HTERT RPE-1 (cell line): ENCODE results near the gene CD58.

Experiments
- in situ Hi-C: fragments of 300-500 bp; cut with MboI; formaldehyde crosslinking; loops from 4 replicates; pipeline ENCODE4 v1.14.3; 2020; ENCODE audit warnings: low sequenced_read_pairs

Gene CD58

DNA sequence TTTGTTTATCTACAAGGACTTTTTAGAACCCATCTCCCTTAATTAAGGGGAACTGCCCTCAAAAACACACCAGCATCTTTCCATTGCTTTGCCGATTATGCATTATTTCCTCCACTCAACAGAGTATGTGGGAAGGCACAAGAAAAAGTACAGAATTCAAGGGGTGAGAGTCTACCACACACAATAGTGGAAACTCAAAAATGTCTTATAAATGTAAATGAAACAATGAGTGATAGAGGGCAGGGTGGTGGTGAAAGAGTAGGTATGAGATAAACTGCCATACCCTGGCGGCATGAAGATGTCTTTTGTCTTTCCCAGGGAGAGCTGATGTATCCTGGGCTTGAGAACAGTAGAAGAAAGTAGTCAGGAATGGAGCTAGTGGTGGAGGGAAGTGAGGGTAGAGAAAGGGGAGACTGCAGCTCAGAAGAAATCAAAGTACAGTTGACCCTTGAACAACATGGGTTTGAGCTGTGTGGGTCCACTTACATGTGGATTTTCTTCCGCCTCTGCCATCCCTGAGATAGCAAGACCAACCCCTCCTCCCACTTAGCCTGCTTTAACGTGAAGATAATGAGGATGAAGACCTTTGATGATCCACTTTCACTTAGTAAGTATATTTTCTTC, 24.4 kb downstream of the CD58 start:
- in situ Hi-C loops, result no loop called here

DNA sequence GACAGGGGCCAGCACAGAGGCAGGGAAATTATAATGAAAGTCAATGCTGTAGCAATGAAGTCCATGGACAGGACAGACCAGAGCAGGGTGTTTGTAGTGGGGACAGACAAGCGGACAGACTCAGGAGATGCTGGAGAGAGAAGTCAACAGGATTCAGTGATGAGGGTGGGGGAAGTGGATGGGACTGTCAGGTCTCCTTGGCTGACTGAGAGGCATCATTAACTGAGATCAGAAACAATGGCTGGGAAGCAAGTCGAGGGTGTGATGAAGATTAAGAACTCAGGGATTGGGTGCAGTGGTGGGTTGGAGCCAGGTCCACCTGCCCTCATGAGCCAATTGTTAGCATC, 25.5 kb downstream of the CD58 start:
- in situ Hi-C loops, result no loop called here

DNA sequence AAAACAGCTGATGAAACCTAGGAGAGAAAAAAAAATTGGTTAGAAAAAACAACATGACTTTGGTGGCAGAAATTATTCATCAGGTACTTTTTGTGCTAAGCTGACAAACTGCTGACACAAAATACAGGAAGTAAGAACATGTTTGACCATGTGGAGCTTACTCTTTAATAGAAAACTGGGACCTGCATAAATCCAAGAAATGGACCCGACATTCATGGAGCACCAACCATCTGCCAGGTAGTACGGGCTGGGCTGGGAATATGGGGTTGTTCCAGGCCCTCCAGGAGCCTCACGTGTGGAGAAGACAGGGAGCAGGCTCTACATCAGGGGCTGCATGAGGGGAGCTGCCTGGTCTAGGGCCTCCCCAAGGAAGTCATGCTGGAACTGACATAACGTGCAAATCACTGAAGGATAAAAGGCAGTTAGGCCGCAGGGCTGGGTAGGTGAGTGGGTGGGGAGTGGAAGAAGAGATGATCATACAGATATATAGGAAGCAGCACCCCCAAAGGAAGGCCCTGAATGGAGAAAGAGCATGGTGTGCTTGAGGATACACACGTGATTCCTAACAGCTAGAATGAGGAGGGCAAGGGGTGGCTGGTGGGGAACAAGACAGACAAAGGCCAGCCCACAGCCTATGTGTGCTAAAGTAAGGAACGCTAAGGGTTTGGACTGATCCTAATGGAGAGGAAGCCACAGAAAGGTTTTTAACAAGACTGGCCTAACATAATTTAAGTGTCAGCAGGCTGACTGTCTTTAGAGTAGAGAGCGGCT, 26.1 kb downstream of the CD58 start:
- in situ Hi-C loops, result no loop called here

DNA sequence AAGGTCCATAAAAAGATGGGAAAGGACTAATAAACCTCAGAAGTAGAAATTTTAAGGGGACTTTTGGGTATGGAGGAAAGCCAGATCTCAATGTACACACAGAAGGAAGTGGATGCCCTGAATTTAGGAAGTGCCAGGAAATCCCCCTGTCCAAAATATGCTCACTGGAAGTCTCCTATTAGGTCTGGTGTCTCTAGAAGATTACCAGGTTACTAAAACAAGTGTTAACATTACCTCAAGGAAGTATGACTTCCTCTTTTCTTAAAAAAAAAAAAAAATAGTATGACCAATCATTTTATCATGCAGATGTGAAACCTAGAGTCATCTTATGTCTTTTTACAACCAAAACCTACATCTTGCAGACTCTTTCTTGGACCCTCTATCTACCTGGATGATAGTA, 30.7 kb downstream of the CD58 start:
- in situ Hi-C loops, result no loop called here

DNA sequence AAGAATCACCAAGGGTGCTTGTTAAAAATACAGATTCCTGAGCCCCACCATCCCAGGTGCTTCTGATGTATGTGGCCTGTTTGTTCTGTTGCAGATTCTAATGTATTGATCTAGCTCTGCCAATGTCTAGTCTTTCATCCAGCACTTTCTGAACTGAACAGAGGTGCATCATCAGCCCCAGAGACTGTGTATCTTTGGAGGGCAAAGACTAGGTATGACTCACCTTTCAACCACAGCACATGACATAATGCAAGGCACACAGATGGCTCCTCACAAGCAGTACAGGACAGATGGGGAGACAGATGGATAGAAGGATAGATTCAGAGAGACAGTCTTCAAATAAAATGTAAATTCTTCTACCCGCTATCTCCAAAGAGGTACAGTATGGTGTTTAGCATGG, 32.3 kb downstream of the CD58 start:
- in situ Hi-C loops, result no loop called here

DNA sequence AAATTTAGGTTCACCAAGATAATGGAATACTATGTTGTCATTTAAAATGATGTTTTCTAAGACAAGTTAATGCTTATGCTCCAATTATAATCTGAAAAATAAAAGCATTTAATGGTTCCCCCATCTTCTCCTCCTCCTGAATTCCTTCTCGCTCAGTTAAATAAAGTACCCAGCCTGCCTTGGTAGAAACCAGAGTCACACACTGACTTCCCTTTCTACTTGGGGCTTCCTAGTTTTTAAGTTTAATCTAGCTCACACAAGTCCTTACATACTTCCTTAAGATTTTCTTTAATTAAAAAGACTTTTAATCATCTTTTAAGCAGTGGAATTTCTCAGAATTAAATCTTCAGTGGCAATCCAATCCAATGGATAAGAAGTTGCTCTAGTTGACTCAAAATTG, 32.9 kb downstream of the CD58 start:
- in situ Hi-C loops, result no loop called here

DNA sequence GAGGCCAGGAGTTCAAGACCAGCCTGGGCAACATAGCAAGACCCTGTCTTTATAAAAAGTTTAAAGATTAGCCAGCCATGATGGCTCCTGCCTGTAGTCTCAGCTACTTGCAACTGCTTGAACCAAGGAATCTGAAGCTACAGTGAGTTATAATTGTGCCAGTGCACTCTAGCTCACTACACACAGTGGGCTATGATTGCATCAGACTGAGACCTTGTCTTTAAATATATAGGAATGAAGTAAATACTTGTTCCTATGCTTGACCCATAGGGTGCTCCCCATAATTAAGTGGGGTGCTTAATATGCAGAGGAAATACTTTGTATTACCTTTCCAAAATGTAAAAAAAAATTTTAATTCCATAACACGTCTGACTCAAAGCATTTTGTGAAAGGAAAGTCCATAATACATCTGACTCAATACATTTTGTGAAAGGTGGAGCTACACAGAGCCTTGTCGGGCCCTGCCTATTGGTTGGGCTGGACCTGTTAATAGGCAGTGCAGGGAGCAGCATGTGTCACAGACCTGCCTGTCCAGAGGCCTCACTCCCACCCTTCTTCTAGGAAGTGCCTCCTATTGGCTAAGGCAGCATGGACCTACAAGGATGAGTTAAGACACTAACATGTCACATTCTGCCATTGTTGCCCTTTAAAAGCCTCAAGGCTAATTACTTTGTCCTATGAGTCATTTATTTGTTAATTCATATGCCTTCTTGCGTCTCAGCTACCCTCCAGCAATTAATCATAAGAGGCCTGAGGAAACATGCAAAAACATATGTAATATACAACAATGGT, 33.6 kb downstream of the CD58 start:
- in situ Hi-C loops, result no loop called here

DNA sequence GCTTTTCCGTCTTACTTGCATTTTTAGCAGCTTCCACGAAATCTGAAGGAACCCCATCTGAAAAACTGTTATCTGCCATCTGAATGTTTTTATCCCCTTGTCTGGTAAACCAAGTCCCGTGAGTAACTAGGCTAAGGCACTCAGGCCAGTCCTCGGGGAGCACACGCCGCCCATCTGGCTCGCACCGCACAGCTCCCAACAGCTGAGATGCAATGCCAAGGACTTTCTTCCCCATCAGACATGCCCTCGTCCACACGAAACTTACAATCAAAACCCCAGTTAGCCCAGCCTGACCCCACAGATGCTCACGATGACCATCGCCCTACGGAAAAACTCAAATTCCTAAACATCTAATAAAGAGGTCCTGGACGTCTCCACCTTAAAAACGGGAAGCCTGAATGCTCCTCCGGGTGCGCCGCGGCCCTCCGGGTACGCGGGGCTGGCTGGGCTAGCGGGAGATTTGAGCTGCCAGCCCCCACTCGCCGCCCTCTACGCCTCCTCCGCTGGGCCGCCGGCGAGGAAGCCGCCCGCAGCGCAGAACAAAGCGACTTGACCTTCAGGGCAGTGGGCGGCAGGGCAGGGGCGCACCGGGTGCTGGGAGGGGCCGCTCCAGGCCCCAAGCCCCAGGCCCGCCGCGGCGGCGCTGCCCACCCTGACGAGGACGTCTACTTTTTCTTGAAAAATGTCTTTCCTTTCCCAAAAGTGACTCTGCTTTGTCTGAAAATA, 36.6 kb downstream of the CD58 start:
- in situ Hi-C loops, result no loop called here

DNA sequence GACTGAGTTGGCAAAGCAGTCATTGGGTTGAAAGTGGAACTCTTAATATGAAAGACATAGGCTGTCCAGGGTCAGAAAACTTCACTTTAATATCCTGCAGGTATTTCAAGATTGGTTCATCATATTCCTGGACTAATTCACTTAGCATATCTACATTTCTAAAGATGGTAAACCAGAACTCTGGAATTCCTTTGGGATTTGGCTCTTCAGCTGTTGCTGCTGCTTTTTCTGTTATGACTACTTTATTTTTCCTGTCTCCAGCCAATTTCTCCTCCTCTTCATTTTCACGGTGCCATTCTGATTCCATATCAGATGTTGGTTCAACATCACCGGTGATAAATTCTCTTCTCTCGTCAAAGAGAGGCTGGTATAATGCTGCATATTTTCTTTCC, 37.4 kb downstream of the CD58 start:
- in situ Hi-C loops, result no loop called here

DNA sequence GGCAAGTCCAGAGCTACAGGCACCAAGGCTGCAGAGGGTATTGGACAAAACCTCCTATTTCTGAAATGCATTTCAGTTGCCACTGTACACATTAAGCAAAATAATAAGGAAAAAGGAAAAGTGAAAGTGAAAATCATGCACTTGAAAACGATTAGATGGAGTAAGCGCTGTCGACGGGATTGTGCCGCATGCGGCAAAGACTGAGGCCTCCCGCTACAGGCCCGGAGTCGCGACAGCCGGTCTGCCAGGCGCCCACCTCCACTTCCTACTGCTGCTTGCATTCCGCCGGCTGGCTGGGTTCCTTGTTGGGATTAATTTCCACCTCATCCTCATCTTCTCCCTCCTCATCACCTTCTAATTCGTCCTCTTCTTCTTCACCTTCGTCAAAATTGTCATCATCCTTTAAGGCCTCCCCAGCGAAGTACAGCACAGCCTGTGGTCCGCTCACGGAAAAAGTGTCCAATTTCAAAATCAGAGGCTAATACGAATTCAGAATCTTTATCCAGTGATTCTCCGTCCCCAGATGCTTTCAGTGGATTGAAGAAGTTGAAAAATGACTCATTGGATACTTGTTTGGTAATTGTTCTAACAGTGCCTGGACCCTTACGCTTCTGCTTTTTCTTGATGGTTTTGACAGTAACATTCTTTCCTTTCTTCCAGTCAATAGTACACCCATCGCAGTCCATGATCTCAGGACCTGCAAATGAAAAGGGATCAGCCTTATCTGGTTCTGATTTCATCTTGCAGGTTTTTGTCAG, 38.0 kb downstream of the CD58 start:
- in situ Hi-C loops, result no loop called here

DNA sequence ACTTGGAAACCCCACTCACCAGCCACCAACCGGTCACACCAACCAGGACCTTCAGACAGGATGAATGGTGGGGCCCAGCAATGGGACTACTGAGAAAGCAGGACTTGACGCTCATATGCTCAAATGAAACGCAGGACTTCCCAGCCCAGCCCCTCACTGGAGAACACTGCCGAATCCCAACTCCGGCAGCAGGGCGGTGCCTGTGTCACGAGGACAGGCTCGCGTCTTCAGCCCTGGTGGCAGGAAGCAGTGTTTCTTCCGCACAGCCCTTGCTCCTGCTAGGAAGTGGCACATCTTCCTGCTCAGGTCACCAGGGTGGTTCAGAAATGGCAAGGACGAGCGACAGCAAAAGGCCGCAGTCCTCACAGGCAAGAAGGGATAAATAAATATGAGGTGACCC, 38.9 kb downstream of the CD58 start:
- in situ Hi-C loops, result no loop called here

DNA sequence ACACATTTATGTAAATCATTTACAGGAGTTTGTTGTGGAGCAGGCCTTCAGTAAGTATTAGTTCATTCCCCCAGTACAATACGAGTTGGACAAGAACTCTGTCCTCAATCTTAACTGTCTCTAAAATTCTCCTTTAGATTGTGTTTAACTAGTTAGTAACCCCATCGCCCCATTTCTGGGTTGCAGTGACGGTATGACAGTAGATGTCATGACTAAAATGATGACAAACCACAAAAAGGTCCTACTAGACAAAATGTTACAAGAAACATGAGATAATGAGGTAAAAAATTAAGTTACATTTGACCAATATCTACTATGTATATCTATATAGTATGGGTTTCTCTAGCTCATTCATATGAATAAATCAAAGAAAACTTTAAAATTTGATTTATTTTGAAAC, 41.1 kb downstream of the CD58 start:
- in situ Hi-C loops, result no loop called here

DNA sequence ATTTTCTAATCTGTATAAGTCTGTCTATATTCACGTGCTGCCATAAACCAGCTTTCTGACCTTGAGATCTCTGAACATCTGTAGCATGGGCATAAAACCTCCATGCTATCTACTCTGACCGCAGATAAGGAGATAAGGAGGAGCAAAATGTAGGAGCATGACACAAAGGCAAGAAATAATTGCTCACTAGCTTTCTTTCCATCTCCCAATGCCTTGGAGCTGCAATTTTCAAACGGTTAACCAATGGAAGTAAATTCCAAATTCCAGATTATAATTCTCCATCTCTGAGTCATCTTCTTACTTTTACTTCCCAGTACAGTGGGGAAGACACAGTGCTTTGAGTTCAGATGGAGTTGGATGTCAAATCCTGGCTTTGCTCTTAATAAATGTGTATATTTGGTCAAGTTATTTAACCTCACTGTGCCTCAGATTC, 41.6 kb downstream of the CD58 start:
- in situ Hi-C loops, result no loop called here

DNA sequence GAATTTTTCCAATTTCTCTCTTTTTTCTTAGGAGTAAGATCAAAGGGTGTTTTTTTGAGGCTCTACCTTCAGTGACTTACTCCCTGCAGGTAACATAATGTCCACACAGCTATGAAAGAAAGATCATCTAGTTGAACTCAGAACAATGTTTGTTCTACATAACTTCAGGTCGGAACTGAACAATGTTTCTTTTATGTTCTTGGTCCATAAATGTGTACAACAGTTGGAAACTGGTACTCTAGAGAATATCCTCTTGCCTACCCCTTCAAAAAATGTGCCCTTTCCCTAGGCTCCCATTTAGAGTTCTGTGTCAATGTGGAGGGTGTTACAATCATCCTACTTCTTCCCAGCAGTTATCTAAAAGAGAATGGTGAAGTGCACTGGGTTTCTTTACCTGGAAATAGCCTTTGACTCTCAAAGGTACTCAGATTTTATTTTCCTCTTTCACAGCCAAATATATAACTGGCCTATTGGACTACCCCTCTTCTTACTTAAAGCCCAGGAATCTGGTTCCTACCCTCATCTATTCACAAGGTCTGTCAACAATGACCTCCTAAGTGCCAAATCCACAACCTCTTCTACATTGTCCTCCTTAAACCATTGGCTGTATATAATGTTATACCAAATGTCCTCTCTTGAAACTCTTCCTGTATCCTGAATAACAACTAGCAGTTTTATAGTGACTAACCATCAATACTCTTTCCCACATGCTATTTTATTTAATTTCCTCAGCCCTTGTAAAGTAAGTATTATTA, 42.3 kb downstream of the CD58 start:
- in situ Hi-C loops, result no loop called here

DNA sequence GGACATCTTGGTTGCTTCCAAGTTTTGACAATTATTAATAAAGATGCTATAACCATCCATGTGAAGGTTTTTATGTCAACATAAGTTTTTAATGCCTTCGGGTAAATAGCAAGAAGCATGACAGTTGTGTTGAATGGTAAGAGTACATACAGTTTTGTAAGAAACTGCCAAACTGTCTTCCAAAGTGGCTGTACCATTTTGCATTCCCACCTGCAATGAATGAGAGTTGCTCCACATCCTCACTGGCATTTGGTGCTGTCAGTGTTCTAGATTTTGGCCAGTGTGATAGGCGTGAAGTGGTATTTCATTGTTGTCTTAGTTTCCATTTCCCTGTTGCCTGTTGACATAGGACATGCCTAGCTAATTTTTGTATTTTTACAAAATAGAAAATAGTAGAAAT, 45.4 kb downstream of the CD58 start:
- in situ Hi-C loops, result no loop called here

DNA sequence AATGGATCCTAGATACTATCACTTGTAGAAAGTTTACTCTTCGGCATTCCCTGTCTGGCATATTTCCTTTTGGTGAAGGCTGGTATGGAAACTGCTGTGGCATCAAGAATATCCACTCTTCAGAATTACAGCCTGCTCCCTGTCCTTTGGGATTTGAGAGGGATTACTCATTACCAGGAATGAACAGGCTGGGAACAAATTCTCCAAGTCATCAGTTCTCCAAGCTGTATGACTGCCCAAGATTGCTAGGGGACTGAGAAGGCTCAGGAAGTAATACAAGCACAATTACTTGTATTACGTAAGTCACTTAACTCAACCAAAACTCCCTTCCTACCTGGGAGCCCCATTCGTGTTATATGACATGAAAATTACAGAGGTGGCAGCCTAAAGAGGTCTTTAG, 49.6 kb downstream of the CD58 start:
- in situ Hi-C loops, result no loop called here

DNA sequence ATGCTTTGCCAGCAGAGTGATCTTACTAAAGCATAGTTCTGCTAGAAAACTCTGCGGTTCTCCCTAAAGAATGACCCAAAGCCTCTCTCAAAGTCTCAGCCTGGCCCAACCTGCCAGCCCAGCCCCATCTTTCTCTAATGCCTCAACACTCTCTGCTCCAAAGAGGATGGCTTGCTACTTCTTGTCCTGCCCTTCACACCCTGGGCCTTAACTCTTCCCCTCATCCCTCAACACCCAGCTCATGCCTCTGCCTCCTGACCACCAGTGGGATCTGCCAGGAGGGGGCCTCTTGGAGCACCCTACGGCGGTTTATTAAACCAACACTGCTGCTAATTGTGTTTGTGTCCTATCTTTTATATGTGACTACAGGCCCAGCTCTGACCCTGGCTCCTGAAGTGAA, 52.4 kb downstream of the CD58 start:
- in situ Hi-C loops, result no loop called here

DNA sequence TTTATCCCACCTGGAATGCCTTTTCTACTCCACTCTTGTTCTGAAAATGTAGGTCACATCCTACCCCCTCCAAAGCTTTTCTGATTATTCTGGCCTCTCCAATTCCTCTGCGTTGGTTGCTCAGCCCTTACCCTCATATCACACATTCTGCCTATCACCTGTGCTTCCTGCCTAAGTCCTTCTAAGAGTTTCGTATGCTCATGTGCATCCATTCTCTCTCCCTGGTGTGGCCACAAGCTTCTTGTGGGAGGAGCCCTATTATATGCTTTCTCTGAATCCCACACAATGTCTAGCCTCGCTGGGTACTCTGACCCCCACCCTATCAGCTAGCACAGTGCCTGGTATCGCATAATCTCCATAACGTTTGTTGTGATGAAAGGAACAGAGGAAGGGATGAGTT, 54.2 kb downstream of the CD58 start:
- in situ Hi-C loops, result no loop called here

DNA sequence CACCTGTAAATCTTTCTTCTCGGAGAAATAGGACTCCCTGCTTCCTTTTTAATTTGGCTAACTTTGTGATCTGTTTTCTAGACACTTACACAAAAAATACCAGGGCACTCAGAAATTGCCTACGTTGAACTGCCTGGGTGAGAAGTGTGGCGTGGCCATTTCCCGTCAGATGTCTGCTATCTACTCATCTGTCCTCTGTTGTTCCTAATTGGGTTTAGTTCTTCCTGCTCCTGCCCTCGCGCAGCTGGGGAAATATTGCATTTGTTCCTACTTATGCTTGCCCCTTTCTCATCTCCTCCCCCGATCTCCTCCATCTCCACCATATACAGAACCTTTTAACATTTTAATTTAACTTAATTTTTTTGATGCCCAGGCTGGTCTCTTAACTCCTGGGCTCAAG, 55.1 kb downstream of the CD58 start:
- in situ Hi-C loops, result no loop called here
